GM04503 (cell line): Measurements from ENCODE around the gene AGAP1.
A peak's percentile ranks its signal among the peaks of the same experiment; 100 is the strongest.
"Not testable (repeated sequence)": the region's sequence is repeated elsewhere in the genome, so short reads cannot be mapped to it uniquely, and the experiment has no call there.

ENCODE experiments used
- DNase-seq: peaks from one replicate; pipeline ENCODE4 v3.0.0-alpha.2; 2012; ENCODE audit warnings: low read depth

The AGAP1 gene

DNA sequence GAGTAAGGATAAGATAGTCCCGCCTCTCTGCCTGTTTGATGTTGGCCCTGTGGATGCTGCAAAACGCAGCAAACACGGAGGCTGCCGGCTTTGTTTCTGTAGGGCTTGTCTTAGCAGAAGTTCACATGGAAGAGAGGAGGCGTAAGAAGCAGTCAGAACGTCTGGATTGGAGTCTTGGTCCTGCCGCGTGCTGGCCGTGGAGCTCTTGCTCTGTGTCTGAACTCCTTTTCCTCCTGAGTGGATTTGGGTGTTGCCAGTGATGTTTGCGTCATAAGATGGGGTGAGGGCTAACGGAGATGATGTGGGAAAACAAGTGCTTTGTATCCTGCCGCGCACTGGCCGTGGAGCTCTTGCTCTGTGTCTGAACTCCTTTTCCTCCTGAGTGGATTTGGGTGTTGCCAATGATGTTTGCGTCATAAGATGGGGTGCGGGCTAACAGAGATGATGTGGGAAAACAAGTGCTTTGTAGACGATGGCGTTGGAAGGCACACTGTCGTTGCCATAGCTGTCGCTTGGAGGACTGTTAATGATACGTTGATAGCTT lies 240.9 kb downstream of the AGAP1 start:
- no peak for DNase-seq

DNA sequence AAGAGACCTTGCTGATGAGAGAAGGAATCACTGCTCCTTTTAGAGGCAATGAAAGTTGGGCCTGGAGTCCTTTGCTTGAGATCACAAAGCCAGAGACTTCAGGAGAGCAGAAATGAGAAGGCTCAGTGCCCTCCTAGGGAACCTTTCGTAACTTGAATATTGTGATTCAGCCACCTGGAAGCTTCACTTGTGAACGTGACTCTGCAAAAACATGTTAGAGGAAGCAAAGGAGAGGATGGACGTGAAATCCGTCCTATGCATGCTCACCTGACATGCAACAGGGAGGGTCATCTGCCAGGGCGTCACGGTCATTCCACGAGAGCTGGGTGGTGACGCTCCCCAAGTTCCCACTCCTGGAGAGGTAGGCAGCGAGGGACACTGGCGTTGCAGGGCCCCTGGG lies 243.6 kb downstream of the AGAP1 start:
- no peak for DNase-seq

DNA sequence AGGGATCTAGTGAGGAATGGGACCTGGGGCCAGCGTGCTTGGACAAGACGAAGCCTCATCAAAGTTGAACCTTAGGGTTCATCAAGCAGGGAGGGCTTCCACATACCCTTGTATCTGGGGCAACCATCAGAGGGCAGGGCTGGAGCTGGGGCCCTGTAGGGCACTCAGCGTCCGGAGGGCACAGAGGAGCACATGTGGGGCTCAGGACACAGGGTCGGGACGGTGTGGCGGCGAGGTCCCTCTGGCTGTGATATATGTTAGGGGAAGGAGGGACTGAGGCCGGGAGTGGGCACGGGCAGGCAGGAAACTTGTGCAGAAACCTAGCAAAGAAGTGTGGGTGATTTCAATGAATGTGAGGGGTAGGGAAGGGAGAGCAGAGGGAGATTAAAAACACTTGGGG lies 244.0 kb downstream of the AGAP1 start:
- DNase-seq = no peak

DNA sequence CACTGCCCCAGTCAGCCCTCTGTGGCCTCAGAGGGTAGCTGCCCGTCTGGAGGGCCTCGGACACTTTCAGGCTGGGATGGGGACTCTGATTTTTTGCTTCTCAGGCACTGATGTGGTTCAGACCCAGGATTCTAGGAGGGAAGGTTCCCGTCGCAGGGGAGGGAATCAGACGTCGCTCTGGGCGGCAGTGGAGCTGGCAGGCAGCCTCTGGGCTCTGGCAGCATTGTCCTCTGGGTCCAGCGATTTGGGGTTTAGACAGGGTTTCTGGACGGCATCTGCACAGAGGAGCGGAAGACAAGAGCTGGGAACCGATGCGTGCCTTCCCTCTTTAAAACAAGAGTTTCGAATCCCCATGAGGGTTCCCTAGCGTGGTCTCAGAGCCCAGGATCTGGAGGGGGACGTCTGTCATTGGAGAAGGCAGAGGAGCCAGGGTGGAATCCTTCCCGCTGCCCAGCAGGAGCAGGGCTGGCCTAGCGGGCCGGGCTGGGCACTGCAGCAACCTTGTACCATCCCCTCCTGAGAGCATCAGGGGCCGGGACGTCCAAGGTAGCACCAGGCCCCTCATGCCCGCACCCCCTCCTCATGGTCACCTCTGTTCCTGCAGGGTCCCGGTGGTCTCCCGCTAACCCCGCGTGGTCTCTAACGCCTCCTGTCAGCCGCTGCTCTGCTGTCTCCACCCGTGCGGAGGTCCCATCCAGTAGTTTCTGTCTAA lies 246.0 kb downstream of the AGAP1 start:
- no peak for DNase-seq

DNA sequence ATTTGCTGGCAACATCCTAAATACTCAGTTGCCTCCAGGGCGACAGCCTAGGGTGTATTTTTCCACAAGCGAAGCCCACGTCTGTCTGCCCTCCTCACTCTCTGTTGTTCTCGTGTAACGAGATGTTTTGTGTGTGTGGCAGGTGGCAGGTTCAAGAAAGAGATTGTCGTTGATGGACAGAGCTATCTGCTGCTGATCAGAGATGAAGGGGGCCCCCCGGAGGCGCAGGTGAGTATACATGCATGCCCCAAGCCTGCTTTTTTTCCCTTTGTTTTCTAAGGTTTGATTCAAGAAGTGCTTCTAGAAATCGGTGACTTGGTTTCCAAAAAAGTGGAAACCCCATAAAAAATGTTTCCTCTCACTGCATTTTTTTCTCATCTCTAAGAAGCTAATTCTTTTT lies 247.0 kb downstream of the AGAP1 start:
- DNase-seq = no peak

DNA sequence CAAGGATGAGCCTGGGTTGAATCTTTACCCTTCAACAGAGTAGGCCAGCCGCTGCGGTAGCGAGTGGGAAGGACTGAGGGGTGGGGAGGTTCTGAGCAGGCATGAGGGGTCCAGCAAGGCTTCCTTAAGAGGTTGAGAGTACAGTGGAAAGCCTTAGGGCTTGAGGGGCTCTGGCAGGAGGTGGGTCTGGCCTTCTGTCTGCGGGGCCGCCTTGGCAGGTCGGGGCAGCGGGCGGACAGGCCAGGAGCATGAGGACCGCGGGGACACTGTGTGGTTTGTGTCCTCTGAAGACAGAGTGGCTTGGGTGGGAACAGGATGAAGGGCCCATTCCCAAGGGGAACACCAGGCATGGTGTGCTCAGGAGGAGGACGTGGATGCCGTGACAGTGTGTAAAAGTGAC lies 250.3 kb downstream of the AGAP1 start:
- no peak for DNase-seq

DNA sequence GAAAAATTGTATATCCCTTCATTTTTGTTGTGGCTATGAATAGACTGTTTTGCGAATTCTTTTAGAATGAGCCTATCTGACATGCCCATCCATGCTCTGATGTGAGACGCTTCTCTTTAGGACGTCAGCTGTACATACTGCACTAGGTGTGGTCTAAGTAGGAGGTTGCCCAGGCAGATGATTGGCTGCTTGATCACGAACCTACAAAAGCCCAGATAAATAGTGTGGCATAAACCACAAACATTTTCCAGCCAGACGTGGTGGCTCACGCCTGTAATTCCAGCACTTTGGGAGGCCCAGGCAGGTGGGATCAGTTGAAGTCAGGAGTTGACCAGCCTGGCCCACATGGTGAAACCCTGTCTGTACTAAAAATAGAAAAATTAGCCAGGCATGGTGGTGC lies 251.8 kb downstream of the AGAP1 start:
- no peak for DNase-seq

DNA sequence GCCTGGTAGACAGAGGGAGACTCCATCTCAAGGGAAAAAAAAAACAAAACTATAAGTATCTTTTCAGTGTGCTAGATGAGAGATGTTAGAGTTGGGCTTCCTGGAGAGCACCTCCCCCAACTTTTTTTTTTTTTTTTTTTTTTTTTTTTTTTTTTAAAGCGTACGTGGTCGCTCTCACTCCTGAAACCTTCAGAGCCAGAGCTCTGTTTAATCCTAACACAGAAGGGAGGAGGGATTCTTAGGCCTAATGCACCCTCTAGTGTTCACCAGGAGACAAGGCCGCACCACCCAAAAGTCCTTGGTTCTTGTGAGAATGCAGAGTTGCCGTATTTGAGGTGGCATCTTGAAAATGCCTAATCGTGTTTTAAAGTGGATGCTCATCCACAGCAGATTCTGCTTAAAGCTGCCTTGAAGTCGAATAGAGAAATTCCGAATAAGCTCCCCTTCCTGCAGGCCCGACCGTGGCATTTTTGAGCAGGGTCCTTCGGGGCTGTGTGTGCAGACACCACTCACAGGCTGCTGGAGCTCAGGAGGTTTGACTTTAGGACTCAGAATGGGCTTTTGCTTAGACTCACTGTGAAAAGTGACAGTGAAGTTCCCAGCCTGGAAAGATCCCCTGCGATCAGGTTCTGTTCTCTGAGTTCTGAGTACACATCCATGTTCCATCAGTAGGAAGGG lies 252.6 kb downstream of the AGAP1 start:
- DNase-seq = peak; percentile 43

DNA sequence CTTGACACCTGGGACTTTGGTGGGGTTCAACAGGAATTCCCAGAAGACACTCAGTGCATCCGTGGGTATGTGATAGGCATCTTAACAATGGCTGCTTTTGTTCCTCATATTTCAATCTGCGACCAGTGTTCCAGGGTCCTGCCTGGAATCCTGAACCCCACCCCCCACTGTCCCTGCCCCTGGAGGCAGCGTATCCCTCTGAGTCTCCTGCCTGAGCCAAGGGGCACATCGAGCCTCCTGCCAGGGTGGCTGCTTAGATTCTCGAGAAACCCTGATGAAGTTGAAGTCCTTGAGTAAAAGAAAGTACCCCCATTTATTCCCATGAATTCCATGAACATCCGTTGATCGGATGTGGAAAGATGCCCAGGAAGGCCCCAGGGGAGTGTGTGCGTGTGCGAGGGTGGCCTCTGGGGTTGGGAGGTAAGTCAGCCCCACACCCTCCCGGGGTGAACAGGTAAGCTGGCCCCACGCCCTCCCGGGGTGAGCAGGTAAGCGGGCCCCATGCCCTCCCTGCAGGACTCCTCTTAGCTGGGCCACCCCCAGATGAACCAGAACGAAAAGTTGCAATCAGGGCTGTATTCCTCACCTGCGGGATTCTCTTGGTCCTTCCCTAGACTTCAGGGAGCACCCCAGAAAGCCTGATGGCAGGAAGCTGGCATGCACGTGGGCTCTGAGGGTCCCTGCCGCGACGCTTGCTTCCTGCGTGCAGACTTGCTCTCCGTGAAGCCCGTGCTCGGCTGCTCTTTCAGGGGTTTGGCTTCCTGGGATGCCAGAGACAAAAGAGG lies 253.3 kb downstream of the AGAP1 start:
- no peak for DNase-seq

DNA sequence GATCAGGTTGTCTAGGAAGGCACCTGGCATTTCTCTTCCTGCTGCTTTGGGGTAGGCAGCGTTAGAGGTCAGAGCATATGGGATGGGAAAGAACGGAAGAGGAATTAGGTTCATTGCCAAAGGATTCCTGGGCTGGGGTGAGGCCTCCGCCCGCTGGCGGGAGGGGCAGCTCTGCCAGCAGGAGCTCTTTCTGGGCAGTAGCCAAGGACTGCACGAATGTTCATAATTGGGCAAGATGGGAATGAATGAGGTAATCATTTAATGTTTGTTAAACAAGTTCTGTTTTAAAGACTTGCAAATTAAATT lies 253.9 kb downstream of the AGAP1 start:
- no peak for DNase-seq

DNA sequence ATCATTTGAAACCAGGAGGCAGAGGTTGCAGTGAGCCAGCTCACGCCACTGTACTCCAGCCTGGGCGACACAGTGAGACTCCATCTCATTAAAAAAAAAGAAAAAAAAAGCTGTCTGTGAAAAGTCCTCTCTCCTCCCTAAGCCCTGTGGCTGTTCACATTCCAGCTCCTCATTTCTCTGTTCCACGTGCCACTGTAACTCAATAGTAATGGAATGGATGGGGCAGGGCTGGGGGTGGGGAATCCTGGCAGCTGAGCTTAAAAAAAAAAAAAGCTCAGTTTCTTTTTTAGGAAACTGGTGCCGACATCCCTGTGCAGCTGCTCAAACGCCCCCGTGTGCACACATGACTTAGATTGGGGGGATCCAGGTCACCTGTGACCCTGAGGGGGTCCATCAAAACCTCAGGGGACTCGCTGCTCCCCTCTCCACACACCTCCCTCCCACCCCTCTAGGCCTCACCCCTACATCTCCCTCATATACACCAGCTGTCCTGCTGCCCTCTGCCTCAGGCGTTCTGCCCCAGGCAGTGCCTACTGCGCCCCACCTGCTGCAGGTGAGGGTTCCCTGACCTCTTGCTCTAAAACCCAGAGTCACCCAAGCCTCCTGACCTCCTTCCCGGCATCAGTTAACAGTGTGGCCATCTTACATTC lies 255.4 kb downstream of the AGAP1 start:
- peak; percentile 25 for DNase-seq

DNA sequence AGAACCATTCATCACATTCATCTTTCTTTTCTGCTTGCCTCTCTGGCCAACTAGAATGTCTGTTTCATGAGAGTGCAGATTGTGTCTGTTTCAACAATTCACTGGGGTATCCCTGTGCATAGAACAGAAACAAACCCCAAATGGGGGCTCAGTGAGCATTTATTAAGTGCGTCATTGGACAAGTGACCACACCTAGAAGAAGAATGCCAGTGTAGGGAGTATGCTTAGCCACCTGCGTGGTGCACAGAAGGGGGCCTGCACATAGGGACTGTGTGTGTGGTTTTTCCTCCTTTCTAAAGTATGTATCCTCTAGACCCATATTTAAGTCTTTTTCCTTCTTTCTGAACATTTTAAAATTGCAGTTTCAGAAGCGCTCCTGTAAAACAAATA lies 255.9 kb downstream of the AGAP1 start:
- no peak for DNase-seq

DNA sequence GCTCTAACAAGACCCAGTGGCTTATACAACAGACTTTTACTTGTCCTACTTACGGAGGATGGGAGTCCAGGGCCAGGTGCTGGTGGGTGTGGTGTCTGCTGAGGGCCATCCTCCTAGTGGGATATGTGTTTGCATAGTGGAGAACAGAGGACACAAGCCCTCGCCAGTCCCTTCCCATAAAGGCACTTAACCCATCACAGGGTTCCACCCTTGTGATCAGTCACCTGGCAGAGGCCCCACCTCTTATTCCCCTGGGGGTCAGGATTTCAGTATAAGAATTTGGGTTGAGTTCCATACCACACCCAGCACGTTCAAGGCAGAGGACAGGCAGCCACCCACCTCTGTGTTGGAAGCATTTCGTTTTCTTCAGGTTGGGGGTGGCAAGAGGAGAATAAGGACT lies 259.0 kb downstream of the AGAP1 start:
- DNase-seq = no peak

DNA sequence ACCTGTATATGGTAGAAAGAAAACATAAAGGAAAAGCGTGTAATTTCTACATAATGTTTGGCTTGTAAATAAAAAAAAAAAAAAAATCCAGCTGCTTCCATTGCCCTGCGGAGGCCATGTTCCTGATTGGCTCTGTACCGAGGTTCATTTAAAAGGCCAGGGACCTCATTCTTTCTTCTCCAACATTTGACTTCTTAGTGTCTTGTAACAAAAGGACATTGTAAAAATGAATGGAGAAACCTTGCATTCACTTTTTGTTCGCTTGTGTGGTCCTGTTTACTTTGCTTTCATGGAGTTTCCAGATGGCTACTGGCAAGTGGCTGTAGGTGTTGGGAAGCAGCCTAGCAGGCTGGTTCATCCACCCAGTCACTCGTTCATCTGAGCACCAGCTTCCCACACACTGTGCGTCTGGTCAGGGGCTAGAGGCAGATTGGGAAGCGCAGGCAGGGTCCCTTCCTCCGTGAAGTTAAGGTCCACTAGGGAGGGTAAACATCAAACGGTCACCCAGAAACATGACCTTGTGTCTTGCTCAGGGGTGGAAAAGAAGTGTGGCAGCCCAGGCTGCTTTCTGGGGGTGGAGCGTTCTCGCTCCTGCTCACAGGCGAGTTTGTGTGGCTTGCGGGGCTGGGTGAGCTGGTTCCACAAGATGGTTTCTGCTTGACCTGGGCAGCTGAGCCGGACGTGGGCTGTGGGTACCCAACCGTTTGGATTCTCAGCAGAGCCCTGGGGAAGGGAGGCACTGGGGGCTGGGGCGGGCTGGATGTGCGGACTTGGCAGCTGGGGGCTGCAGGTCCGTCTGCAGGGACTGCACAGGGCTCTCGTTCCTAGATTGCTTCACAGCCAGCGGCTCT lies 260.7 kb downstream of the AGAP1 start:
- DNase-seq = no peak

DNA sequence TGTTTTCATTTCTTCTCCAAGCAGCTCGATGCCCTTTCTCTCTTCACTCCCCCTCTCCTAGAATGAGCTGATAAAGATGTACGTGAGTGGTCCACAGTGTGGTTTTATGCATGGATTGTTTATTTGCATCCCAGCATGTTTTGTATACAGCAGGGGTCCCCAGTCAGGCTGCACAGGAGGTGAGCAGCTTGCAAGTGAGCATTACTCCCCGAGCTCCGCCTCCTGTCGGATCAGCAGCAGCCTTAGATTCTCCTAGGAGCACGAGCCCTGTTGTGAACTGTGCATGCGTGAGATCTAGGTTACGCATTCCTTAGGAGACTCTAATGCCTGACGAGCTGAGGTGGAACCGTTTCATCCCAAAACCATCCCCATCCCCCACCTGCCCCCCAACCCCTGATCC lies 262.6 kb downstream of the AGAP1 start:
- no peak for DNase-seq

DNA sequence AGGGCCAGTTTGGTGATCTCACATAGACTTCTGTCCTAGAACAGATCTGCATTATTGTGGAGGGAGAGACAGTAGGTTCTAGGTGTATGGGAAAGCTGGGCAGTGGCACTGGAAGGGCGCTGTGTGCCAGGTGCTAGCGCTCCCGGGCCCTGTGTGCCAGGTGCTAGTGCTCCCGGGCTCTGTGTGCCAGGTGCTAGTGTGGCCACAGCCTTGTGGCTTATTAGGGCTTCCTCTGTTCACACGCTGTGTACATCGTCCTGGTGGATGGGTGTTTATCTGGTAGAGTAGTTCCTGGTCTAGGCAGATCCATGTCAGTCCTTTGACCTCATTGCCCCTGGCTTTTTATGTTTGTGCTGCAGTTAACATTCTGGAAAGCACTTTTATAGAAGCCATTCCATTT lies 263.4 kb downstream of the AGAP1 start:
- DNase-seq = no peak

DNA sequence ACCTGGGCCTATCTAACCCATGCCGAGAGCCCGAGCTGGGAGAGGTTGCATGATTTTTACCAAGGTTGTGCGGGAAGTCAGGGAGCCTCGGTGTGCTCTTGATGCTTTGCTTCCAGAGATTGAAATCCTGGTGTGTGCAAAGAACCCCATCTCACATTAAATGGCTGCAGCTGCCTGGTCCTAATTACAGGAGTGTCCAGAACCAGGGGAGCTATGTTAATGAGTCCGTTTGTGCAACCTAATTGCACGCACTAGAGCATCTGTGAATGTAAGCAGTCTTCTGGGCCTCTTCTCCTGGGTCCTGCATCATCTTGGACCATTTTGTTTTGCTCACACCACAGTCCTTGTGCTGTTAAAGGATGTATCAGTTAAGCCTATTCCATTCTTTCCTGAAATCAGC lies 263.8 kb downstream of the AGAP1 start:
- no peak for DNase-seq

DNA sequence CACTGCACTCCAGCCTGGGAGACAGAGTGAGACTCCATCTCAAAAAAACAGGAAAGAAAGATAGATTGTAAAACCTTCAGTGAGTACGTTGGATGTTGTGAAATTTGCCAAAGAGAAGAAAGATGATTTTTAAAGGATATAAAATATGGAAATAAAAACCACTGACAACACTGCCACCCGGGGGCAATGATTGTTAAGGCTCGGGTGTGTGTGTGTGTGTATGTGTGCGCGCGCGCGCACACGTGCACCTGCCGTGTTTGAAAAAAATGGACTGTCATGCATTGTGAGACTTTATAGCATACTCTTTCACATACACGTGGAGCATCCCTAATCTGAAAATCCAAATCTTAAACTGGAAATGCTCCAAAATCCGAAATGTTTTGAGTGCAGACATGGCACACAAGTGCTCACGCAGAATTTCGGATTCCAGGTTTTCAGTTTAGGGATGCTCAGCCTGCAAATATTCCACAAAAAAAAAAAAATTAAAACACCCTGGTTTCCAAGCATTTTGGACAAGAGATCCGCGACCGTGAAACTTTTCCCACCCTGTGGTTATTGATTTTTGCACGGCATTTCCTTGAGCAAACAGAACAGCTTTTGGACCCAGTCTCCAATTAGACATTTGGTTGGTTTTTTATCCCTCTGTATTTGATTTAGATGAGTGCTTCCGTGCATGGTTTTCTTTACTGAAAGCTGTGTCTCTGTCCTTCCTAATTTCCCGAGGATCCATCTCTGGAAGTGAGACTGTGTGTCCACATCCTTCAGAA lies 269.2 kb downstream of the AGAP1 start:
- no peak for DNase-seq

DNA sequence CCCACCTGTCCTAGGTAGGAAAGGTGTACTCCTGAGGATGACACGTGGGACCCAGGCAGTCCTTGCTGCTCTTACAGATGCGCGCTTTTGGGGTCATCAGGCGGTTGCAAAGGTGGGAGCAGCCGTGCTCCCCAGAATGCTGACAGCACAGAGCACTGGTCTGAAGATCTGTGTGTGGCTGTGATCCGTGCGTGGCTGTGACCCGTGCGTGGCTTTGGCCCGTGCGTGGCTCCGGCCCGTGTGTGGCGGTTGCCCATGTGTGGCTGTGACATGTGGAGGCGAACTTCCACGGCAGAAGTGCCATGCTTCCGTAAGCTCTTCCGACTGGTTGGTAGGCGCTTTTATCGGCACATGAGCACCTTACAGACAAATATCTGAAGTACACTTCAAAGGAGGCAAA lies 270.0 kb downstream of the AGAP1 start:
- DNase-seq = no peak

DNA sequence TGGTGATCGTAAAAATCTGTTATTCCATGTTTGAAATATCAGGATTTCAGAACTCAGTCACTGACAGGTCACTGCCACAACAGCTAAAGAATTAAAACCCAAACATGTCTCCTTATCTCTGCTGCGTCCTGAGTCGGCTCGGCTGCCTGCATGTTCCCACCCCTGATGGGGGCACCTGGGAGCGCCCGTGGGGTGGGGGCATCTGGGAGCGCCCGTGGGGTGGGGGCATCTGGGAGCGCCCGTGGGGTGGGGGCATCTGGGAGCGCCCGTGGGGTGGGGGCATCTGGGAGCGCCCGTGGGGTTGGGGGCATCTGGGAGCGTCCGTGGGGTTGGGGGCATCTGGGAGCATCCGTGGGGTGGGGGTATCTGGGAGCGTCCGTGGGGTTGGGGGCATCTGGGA lies 270.6 kb downstream of the AGAP1 start:
- not testable (repeated sequence) for DNase-seq
